Endometrial microvascular endothelial cells (primary cell): ENCODE measurements around the gene NCDN. TPM values are rescaled to one million over a fixed set of nuclear protein-coding genes. Genes with fewer than 3 reads are reported as not detected.
"Not testable (repeated sequence)": the region's sequence is repeated elsewhere in the genome, so short reads cannot be mapped to it uniquely, and the experiment has no call there.

Experiments used
- in situ Hi-C: cut with HindIII; loops from 2 replicates; pipeline ENCODE4 v1.10.0; 2017; ENCODE audit warnings: low sequenced_read_pairs, low pct_unique_long_range_greater_than_20kb; ENCODE audit errors: inconsistent ontology term
- total RNA-seq: library from RNA; depleted of rRNA; stranded (reverse); fragments of >200 nt; gene quantifications from one replicate; pipeline ENCODE4 v1.2.3, GENCODE V29; 2015; ENCODE audit errors: inconsistent ontology term

The NCDN gene
- total RNA-seq, 1 donor from 2014 or later: 19.1 TPM

DNA sequence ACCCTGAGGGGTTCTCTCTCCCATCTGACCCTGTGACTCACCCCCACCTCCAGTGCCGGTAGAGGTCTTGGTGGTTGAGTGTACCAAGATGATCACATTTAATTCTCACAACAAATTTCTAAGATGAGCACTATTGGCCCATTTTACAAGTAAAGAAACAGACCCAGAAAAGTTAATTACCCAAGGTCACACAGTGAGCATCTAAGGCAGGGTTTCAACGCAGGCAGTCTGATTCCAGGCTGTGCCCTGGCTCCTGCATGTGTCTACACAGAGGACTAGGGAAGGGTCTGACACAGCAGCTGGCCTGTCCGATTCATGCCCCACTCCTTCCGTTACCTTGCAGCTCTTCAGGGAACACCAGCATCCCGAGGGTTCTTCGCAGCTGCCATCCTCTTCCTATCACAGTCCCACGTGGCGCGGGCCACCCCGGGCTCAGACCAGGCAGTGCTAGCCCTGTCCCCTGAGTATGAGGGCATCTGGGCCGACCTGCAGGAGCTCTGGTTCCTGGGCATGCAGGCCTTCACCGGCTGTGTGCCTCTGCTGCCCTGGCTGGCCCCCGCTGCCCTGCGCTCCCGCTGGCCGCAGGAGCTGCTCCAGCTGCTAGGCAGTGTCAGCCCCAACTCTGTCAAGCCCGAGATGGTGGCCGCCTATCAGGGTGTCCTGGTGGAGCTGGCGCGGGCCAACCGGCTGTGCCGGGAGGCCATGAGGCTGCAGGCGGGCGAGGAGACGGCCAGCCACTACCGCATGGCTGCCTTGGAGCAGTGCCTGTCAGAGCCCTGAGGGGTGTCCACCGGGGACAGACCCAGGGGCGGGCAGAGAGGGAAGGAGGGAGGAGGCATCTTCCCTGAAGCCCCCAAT is 7.5 kb downstream of the NCDN start:
- in situ Hi-C loops: loop anchor here (5.0 to 25.0 kb wide), 2 partner anchors 108 to 172 kb away; no protein-coding TSS in a partner anchor

DNA sequence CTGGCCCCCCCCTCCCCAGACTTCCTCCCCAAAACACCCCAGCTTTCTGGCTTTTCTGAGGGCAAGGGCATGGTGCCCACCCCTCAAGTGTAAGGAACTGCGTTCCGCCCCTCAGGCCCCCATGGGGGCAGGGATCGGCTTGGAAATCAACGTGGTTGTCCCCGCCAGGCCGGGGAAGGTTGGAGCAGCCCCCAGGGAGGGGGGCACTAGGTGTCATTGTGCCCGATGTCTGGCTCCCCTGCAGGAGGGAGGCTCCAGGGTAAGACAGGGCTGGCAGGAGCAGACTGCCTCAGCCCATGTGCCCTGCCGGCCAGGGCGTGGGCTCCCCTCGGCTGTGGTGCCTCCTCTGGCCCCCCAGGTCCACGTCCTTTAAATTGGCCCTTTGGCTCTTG is 8.1 kb downstream of the NCDN start:
- in situ Hi-C loops: loop anchor here (5.0 to 25.0 kb wide), 2 partner anchors 108 to 172 kb away; no protein-coding TSS in a partner anchor

DNA sequence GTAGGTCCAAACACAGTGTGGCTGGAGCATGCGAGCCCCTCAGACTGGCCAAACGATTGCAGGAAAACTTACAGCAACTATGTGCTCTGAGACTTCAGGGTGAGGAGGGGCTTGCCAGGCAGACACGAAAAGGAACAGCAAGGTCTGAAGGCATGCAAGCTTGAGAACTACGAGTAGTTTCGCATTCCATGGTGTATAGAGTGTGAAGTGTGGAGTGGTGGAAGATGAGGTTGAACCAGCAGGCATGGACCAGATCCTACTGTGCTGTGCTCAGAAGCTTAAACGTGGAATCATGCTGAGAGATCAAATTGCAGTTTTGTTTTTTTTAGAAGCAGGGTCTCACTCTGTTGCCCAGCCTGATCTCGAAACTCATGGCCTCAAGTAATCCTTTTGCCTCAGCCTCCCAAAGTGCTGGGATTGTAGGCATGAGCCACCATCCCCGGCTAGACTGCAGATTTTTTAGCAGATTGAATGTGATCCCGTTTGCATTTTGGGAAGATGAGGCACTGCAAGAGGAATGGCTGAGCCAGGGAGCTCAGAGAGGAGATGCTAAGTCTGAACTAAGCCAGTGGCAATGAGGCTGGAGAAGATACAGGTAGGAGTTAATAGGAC is 10.5 kb downstream of the NCDN start:
- in situ Hi-C loops: loop anchor here (5.0 to 25.0 kb wide), 2 partner anchors 111 to 169 kb away; no protein-coding TSS in a partner anchor

DNA sequence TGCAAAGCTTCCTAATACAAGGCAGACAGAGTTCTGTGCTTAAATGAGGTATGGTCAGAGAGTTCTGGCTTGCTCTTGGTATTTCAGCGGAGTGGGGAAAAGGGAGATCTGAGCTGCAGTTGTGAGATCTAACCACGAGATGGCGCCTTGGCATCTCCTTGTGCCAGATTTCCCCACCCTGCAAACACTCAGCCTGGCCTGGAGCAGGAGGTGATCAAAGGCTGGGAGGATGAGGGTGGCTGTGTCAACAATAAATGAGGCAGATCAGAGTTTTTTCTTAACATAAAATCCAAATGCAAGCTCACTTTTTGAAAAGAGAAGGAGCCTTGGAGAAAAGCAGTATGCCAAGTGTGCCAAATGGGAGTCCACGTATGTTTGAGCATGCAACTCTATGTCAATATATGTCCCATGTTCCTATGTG is 11.4 kb downstream of the NCDN start:
- in situ Hi-C loops: loop anchor here (5.0 to 25.0 kb wide), 2 partner anchors 112 to 168 kb away; no protein-coding TSS in a partner anchor

DNA sequence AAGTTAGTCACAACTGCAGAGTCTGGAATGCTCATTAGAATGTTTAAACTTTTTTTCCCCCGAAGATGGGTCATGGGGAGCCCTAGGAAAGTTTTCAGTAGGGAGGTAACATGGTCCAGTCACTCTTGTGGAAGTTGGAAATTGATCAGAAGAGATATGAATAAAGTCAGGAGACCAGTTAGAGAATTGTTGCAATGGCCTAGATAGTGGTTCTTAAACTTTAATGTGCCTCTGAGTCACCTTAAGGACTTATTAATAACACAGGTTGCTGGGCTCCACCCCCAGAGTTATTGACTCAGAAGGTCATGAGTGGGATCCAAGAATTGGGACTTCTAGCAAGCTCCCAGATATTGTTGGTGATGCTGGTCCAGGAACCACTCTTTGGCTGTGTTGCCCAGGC is 12.3 kb downstream of the NCDN start:
- in situ Hi-C loops: loop anchor here (5.0 to 25.0 kb wide), 2 partner anchors 113 to 167 kb away; no protein-coding TSS in a partner anchor

DNA sequence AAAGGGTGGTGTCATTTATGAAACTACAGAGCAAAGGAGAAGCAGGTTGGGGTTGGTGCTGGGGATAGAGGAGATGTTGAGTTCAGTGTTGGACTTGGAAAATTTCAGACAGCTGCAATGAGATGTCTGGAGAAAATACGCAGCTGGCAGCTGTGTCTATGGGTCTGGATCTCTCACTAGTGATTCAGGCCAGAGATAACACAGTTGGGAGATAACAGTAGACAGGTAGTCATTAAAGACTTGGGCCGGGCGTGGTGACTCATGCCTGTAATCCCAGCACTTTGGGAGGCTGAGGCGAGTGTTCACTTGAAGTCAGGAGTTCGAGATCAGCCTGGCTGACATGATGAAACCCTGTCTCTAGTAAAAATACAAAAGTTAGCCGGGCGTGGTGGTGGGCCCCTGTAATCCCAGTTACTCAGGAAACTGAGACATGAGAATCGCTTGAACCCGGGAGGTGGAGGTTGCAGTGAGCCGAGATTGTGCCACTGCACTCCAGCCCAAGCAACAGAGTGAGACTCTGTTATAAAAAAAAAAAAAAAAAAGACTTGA is 13.1 kb downstream of the NCDN start:
- in situ Hi-C loops: loop anchor here (25.0 kb wide), 1 partner anchor 167 kb away; no protein-coding TSS in a partner anchor

DNA sequence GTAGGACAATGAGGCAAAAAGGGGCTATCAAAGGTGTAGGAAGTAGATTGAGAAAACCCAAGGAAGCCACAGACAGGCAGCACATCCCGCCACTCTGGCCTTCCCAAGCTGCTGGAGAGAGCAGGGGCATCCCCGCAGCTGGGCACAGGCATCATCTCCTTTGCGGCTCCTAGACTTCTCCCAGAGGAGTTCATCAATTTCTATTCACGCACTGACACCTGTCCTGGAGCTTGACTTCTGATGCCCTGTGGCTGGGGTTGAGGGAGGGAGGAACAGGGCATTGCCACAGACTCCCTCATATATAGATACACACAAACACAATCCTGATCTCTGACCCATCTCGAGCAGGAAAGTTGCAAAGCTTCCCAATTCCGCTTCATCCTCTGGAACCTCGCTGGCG is 13.7 kb downstream of the NCDN start:
- in situ Hi-C loops: loop anchor here (25.0 kb wide), 1 partner anchor 166 kb away; no protein-coding TSS in a partner anchor

DNA sequence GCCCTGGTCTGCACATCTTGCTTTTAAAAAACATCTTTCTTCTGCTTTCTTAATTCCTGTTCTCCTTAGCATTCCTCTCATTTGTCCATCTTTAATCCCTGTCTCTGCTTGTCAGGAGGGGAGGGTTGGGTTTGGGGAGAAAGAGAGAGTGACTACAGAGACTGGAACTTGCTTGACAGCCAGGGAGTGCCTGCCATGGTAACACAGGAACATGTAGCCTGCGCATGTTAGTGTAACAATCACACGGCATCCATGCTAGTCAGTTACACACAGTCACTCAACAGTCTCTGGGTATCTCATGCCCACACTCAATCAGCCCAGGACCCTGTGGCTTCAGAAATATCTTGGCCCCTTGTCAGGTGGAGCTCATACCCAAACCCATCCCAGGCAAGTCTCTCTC is 14.7 kb downstream of the NCDN start:
- in situ Hi-C loops: loop anchor here (25.0 kb wide), 1 partner anchor 165 kb away; no protein-coding TSS in a partner anchor

DNA sequence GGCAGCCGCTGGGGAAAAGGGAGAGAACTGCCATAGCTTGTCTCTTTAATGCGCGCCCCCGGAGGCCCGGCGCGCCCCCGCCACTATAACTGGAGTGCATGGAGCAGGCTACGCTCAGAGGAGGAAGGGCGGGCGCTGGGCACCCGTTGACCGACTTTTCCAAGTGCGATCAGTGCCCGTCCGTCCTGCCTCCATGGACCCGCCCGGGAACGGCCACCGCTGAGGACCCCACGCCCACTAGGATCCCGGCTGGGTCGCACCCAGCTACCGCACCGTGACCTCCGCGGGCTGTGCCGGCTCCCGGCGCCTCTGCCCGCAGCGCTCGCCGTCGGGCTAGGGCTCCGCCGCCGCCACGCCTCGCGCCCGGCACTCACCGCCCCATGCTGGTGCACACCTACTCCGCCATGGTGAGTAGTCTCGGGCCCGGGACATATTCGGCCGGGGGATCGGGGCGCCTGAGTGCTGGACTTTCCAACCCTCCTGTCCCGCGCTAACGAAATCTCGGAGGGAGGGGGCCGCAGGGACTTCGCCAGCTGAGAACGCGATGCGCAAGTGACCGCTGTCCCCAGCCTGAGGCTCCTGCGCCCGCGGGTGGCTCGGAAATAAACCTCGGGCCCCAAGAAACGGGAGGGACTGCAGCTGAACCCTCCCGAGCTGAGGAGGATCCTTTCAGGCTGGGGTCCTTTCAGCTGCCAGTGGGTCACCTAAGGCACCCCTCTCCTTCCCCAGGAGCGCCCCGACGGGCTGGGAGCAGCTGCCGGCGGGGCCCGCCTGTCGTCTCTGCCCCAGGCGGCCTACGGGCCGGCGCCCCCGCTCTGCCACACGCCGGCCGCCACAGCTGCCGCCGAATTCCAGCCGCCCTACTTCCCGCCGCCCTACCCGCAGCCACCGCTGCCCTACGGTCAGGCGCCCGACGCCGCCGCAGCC is 15.9 kb downstream of the NCDN start, which contains the start of gene TFAP2E:
TSS of gene TFAP2E (plus strand) at position 117 of the 927 bp plus-strand sequence. CDS start at position 381, 264 bp downstream.
- in situ Hi-C loops: loop anchor here (25.0 kb wide), 1 partner anchor 164 kb away; no protein-coding TSS in a partner anchor

DNA sequence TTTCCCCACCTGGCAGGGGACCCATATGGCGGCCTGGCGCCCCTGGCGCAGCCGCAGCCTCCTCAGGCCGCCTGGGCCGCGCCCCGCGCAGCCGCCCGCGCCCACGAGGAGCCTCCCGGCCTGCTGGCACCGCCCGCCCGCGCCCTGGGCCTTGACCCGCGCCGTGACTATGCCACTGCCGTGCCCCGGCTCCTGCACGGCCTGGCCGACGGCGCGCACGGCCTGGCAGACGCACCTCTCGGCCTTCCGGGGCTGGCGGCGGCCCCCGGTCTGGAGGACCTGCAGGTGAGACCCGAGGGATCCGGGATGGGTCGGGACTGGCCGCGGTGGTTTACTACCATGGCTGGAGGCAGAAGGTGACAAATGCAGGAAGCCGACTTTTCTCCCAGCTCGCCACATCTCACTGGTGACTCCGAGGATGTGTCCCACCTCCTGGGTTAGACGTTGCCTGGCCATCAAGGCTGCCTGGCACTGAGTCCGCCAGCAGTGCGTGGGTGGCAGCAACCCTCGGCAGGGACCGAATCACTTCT is 16.6 kb downstream of the NCDN start:
- in situ Hi-C loops: loop anchor here (25.0 kb wide), 1 partner anchor 163 kb away; no protein-coding TSS in a partner anchor

DNA sequence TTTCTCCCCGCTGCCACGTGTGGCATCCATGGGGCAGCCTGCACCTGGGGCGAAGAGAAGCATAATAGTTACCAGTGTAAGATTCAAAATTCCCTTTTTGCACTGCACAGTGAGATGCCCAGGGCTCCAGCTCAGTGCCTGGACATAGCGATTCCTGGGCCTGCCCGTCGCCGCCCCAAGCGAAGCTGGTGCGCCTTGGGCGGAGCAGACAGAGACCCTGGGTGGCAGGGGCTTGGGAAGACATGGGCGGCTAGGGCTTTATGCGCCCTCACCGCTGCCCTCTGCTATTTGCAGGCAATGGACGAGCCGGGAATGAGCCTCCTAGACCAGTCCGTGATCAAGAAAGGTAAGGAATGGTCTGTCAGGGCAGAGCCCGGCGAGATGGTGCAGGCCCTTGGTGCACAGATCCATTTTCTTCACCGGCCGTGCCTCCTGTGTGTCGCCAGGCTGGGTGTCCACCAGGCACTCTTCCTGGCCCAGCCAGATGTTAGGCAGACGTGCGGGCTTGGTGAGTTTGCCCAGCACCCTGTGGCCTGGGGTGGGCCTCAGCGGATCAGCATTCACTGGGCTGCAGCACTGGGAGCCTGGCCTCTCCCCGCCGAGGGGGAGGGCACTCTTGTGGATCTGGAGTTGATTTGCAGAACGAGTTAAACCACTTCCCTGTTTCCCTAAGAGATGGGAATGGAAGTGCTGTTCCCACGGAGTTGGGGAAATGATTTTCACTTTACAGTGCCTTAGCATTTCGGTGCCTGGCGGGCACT is 17.2 kb downstream of the NCDN start:
- in situ Hi-C loops: loop anchor here (25.0 kb wide), 1 partner anchor 162 kb away; no protein-coding TSS in a partner anchor

DNA sequence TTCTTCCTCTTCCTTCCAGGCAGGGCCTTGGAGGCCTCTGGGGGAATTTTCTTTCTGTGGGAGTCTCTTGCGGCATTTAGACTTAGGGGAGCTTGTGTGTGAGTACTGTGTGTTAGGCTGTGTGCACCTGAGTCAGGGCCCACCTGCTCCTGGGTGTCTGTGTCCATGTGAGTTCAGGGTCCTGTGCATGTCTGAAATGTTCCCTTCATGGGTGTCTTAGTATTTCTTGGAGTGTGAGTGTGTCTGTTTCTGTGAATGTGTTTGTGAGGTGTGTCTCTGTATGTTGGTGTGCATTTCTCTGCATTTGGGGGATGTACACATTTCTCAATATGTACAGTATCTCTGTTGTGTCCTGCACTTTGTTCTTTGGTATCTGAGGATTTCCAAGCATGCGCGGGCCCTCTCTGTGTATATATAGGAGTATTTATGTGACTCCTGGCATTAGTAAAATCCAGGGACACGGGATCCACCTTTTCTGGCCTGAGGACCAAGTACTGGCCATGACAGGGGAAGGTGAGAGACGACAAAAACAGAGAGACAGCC is 17.9 kb downstream of the NCDN start:
- in situ Hi-C loops: no loop called here

DNA sequence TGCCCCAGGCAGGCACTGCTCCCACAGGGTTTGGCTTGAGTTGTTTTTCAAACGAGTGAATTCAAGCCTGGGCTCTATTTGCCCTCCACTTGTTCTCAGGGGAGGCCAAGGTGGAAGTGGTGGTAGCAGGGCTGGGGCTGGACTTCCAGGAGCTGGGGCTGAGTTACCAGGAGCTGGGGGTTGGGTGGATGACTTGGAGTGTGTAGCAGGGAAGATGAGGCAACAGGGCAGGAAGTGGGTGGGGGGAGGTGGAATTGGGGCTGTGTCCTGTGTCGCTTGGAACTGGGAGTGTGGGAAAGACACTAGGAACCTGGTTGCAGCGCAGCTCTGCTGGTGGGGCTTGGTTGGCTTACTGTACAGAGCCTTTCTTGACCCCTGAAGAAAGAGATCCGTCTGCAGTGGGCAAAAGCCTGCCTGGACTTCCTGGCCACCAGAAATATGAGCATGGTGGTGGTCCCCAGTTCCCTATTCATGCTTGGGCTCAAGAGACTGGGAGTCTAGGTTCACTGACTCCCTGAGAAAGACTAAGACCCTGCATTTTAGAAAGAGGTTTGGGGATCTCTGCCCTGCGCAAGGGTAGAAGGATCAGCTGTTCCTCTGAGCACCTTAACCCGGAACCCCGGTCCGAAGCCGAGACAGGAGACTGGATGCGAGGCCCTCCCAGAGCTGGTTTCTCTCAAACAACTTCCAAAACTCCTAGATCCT is 18.6 kb downstream of the NCDN start:
- in situ Hi-C loops: no loop called here

DNA sequence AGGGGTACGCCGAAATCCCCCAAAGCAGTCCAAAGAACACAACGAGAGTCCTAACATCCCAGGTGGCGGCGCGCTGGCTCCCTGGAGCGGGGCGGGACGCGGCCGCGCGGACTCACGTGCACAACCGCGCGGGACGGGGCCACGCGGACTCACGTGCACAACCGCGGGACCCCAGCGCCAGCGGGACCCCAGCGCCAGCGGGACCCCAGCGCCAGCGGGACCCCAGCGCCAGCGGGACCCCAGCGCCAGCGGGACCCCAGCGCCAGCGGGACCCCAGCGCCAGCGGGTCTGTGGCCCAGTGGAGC is 19.1 kb downstream of the NCDN start:
- in situ Hi-C loops: not testable (repeated sequence)

DNA sequence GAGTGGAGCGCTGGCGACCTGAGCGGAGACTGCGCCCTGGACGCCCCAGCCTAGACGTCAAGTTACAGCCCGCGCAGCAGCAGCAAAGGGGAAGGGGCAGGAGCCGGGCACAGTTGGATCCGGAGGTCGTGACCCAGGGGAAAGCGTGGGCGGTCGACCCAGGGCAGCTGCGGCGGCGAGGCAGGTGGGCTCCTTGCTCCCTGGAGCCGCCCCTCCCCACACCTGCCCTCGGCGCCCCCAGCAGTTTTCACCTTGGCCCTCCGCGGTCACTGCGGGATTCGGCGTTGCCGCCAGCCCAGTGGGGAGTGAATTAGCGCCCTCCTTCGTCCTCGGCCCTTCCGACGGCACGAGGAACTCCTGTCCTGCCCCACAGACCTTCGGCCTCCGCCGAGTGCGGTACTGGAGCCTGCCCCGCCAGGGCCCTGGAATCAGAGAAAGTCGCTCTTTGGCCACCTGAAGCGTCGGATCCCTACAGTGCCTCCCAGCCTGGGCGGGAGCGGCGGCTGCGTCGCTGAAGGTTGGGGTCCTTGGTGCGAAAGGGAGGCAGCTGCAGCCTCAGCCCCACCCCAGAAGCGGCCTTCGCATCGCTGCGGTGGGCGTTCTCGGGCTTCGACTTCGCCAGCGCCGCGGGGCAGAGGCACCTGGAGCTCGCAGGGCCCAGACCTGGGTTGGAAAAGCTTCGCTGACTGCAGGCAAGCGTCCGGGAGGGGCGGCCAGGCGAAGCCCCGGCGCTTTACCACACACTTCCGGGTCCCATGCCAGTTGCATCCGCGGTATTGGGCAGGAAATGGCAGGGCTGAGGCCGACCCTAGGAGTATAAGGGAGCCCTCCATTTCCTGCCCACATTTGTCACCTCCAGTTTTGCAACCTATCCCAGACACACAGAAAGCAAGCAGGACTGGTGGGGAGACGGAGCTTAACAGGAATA is 19.7 kb downstream of the NCDN start:
- in situ Hi-C loops: no loop called here
